Stimulated activated CD8-positive, alpha-beta memory T cell treated with anti-CD3 and anti-CD28 coated beads, Interleukin-15, amount 100 ng/mL, for 24 hours (primary cell): ENCODE measurements around the gene RAD21L1.

Experiments used
- DNase-seq: peaks from one replicate; pipeline ENCODE4 v3.0.0-alpha.2; 2020; ENCODE audit warnings: low read depth

Gene RAD21L1

DNA sequence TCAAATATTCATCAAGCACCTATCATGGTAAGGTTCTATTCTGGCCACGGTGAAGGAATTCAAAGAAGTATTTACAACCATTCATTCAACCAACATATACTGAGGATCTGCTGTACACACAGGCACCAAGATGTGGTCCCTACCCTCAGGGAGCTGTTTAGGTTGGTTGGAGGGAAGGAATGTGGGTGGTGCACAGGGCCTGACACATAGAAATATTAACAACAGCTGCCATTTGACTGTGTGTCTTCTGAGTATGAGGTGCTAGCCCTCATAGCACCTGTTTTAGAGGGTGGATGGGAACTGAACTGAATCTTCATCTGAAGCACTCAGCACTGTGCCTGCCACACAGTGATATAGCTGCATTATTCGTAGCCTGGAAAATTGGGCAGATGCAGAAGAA lies 47.5 kb downstream of the RAD21L1 start:
- no peak for DNase-seq

DNA sequence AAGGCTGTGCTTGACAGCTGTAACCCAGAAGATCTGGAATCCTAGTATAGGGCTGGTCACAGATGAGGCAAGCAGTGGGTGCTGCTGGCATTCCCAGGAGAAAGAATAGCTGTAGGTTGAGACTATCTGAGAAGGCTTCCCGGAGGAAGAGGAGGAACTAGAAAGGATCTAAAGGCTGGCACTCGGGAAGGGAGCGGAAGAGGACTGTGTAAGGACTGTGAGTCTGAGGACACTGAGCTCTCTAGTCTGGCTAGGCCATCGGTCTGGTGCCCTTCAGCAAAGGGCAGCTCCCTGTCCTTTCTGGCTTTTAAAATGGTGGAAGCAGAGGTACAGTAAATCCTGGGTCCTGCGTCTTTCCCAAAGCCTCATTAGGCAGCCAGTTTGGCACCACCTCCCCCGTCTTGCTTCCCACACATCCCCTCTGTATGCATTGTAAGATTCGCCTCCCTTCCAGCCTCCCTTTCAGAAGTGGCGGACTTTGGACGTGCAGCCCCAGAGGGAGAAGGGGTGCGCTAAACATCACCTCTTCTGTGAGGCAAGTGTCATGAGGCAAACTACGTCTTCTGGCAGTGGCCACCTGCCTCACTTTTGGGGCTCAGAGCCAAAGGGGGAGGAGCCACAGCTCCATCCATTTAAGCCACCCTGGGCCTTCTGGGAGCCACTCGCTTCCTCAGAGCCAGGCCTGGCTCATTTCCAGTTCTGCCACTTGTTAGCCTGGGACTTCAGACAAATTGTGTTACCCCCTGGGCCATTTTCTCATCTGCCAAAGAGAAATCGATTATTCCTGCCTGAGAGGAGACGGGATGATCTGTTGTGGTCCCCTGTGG lies 48.9 kb downstream of the RAD21L1 start:
- no peak for DNase-seq

DNA sequence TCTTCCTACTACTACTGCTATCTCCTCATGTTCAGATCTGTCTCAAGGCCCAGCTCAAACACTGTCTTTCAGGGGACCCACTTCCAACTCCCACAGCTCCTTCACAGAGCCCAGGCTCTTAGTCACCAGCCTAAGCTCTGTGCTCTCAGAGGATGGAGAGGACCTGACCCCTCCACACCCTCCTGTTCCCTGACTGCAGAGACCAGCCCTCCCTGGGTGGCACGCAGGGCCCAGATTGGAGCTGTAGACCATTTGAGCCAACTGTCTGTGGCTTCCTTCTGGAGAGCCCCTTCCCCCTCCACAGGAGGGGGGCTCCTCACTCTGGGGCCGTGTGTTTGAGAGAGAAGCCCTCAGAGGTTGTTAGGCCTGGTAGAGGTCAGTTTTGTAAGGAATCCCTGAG lies 50.1 kb downstream of the RAD21L1 start:
- DNase-seq = no peak

DNA sequence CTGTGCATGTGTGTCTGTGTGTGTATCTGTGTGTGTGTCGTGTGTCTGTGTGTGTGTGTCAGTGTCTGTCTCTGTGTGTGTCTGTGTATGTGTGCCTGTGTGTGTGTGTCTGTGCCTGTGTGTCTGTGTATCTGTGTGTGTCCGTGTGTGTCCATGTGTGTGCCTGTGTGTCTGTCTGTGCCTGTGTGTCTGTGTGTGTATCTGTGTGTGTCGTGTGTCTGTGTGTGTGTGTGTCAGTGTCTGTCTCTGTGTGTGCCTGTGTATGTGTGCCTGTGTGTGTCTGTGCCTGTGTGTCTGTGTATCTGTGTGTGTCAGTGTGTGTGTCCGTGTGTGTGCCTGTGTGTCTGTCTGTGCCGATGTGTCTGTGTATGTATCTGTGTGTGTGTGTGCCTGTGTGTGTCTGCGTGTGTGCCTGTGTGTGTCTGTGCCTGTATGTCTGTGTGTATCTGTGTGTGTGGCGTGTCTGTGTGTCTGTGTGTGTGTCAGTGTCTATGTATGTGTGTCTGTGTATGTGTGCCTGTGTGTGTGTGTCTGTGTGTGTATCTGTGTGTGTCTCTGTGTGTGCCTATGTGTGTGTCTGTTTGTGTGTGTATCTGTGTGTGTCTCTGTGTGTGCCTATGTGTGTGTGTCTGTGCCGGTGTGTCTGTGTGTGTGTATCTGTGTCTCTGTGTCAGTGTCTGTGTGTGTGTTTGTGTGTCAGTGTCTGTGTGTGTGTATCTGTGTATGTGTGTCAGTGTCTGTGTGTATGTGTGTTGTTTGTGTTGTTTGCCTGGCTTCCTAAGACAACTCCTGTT lies 51.9 kb downstream of the RAD21L1 start:
- DNase-seq = no peak

DNA sequence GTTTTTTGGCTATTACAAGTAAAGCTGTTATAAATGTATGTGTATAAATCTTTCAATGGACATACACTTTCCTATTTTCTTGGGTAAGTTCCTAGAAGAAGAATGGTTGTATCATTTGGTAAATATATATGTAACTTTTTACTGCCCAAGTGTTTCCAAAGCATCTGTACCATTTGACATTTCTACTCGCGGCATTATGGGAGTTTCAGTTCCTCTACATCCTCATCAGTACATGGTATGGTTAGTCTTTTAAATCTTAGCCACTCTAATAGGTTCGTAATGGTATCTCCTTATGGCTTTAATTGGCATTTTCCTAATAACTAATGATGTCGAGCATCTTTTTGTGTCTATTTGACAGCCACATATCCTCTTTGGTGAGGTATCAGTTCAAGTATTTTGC lies 53.1 kb downstream of the RAD21L1 start:
- DNase-seq = no peak

DNA sequence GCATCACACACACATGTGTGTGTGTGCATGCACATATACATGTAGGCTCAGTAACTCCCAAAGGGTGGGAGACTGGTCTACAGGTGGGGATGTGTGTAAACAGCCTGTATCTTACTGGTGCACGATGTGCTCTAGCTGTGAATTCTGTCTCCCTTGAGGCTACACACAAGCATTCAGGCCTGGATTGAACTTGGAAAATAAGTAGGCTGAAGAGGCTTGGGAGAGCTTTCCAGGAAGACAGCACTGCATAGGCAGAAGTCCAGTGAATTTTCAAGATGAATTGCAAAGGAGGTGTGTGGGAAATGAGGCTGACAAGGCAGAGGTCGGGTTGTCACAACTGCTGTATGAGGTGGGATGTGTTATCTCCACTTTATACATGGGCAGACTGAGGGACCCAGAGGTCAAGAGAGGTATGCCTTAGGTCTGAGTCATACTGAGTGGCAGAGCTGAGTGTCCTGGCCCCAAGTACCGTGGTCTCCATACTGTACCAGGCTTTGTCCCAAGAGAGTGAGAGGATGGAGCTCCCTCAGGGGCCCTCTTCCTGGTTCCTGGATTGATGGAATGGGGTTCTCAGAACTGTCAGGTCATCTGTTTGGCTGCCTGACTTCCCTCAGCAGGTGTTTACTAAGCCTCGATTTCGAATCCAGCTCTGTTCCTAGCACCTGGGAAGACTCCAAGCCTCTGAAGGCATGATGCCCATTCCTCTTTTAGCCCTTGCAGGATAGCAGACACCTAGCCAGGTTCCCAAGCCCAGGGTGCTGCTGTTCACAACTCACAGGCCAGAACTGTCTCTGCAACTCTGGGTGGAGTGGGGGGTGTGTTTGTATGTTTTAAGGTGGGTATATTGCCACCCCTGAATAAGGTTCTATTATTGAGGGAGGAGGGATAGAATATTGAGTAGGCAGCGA lies 54.6 kb downstream of the RAD21L1 start:
- no peak for DNase-seq

DNA sequence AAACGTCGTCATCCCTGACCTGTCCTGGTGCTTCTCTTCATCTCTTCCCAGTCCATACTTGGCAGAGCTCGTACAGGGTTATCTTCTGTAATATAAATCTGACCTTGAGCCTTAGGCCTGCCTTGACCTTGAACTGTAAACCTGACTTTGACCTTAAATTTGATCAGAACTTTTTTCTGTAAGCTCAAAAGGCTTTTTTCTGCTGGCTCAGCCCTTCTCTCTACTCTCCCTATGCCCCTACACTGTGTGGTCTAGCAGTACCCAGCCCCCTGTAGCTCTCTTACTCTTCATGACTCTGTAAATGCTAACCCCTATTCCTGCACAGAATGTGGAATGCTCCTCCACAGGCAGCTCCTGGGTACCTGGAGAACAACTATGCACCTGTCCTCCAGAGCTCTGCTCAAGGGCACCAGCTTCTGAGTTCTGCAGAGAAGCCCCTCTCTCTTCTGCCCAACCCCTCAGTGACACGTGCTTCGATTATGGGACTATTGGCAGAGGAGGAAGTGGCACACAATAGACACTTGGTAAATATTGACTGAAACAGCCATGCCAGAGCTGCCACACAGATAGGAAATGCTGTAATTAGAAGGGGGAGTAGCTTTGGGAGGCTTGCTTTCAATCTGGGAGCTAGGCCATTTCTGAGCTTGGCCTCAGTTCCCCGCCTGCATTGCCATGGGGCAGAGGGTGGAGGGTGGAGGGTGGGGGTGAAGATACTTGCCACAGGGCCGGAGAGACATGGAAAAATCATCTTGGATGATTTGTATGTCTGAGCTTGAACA lies 55.6 kb downstream of the RAD21L1 start:
- DNase-seq = no peak

DNA sequence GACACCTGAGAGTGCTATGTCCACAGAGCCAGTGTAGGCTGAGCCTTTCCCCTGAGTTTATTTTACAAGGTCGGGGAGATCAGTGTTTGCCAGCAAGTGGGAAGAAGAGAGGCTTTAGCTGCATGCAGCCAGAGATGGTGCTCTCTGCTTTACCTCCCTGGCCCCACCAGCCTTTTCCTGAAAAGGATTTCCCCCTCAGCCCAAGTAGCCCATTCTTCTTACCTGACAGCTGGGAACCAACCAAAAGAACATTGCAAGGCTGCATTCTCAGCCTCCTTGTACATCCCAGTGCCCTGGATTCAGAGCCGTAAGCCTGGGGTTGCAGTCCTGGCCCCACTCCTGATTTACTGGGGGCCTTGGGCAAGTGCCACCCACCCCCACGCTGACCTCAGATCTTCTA lies 57.1 kb downstream of the RAD21L1 start:
- DNase-seq = no peak

DNA sequence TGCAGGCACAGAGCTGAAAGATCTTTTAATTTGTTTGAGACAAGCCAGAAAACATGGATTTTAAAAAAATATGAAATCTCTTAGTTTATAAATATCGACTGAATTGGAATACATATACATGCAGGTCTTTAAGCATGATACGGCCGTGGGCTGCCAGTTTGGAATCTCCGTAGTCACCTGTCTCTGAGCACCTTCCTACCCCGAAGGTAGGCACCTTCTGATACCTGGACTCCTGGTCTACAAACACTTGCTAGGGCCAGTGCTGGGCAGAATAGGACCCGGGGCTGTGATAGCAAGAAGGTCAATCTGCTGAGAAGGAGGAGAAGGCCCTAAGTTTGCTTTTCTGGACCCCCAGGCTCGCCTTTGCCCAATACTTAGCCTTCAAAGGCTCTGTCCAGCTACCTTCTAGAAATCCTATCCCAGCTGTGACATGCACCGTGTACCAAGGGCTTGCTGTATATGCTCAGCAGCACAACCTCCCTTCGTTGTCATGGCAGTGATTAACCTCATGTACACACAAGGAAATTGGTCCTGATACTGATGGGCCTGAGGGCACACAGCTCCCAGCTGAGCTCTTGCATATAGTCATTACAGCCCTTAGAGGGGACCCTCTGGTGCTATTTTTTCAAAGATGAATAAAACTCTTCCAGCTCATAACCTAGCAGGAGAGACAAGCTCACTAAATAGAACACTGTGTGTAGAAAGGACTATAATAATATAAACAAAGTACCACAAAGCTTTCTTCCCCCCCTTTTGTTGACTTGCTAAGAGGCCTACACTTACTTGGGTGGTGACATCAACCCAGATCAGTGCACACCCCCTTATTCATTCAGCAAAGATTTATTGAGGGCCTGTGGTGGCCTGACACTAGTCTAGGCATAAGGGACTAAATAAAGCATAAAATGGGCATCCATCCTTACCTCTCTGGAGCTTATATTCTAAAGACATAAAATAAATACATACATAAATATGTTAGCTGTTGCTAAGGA lies 58.0 kb downstream of the RAD21L1 start:
- DNase-seq = no peak

DNA sequence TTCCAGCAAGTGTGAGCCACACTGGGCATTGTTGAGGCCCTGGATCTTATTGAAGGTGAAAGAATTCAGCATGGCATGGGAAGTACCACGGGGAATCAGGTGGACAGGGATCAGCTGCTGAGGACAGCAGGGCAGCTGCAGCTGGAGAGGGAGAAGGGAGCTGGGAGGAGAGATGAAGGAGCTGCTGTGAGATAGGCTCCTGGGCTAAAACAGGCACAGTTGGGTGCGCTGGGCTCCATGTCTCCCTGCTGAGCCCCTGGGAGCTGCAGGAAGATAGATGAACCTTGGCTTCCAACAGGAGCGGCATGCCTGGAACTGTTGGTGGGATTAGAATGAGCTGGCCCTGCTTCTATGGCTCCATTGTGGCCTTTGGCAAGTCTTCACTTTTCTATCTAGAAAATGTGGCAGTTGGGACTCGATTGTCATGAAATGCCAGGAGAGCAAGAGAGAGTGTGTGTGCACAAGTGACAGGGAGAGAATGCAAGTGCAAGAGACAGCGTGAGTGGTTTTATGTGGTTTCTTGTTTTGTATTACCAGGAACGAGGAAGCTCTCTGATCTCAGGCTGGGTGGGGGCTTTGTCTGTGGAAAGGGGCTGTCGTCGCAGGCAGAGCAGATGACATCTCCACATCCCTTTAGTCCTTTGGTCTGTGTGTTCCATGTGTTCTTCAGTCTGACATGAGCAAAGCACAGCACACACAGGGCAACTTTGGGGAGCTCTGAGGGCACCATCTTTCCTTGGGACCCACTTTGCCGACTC lies 60.6 kb downstream of the RAD21L1 start:
- DNase-seq = no peak

DNA sequence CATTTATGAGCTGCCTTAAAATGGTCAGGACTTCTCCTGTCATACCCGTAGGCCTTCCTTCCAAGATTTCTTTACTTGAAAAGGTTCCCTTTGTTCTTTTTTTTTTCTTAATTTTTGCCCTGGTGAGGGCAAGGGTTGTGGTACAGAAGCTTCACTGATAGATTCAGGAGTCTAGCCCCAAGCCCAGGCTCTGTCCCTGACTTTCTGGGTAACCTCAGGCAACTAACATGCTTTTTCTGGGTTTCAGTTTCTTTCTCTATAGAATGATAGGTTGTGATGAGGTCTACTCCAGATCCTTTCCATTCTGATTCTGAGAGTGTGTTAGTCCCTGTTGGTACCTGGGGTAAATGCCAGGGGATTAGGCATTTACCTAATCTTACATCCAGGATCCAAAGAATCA lies 61.5 kb downstream of the RAD21L1 start:
- no peak for DNase-seq

DNA sequence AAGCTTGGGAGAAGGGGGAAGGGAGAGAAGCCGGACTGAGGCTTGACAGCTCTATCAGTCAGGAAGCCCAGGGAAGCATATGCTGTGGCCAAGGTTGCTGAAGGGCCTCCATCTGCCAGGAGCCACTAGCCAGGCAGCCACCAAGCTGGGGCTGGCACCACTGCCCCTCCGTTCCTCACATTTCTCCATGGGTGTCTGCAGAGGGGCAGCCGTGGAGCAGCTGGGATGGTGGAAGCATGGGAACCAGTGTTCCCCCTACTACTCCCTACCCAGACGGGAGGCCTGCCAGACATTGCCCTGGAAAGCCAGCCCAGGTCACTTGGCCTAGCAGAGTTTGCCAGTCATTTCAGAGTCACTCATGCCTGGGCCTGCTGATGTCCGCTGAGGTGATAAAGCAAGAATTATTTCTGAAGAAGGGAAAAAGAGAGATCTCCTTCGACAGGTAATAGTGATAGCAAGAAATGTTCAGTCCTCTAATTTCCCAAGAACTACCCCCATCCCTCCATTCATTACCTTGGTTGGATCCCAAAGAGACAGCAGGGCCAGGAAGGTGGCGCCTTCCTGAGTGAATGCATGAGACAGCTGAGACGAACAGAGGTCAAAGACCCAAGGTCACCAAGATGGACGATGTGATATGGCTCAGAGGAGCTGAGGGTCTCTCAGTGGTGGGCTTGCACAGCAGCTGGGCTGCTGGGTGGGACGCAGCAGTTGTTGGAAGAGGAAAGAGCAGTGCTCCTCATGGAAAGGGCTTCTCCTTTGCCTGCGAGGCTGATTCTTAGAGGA lies 62.1 kb downstream of the RAD21L1 start:
- no peak for DNase-seq

DNA sequence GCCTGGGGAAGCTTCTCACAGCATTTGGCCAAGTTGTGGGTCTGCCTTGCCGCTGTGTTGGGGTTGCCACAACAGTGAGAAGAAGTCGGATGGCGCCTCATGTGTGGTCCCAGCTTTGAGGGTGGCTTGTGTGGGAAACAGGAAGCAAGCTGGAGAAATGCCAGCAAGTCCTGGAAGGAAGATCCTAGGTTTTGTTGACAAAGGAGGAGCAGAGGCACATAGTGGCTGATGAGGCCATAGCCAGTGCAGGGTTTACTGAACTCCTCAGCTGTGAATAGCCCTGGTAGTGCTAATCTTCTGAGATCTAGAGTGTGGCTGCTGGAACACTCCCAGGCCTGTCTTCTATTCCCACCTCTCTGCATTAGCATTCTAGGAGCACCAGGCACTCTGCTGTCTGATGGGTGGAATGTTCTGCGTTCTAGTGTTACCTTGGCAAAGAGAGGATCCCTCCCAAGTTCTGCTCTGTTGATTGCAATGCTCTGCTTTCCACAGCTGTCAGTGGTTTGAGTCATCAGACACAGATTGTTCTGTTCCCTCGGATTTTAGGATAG lies 65.4 kb downstream of the RAD21L1 start:
- no peak for DNase-seq

DNA sequence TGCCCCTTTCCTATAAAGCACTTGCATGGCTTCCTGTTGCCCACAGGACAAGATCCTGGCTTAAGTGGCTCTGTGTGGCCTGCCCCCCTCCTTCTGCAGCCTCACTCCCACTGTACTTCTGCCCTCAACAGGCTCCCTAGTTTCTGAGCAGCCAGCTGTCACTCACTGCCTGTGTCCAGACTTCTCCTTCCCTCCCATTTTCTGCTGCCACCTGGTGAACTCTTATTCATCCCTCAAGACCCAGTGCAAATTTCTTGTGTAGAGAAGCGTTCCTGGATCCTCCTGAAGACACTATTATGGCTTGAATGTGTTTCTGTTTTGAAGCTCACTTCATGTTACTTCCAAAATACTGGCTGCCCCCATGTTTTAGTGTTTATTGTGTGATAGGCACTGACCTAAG lies 66.8 kb downstream of the RAD21L1 start:
- DNase-seq = no peak

DNA sequence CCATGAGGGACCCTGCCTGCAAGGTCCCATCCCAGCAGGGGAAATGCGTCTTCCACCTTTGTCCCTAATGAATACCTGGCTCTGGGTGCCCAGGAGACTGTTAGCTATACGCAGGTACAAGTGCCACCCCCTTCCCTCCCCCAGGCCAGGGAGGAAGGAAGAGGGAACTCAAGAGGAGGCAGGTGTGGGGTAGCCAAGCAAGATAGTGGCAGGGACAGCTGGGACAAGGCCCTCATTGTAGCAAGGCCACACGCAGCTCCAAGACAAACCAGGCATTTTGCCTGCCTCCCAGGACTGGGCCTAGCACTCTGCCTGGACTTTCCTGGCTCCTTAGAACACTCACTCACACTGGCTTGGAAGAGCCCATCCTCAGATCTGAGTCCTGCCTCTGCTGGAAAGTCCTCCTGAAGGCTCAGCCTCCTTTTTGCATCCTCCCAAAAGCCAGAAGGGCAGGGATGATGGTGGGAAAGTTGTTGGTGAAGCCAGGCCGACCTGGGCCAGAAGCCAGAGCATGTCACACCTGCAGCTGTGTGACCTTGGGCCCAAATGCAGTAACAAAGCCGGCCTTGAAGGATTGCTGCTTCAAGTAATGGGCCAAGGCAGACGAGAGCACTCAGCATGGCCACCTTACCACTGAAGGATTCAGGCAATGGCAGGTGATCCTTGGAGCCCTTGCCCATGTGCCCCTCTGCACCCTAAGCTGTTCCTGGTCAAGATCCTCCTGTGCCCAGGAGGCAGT lies 68.0 kb downstream of the RAD21L1 start:
- DNase-seq = no peak

DNA sequence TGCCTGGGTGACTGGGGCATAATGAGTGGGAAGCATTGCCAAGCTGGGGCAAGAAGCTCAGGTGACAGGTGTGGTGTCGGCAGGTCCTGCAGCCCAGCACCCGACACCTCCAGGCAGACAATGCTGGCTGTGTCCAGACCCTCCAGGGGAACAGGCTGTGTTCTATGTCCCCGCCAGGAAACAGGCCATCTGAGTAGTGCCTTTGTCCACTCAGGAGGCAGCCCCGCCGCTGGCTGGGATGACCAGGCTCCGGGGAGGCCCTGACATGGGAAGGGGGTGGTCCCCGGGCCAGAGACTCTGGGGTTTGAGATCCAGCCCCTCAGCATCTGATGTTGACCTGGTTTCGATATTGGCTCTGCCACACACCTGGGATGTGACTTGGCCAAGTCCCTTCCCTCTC lies 68.7 kb downstream of the RAD21L1 start:
- no peak for DNase-seq

DNA sequence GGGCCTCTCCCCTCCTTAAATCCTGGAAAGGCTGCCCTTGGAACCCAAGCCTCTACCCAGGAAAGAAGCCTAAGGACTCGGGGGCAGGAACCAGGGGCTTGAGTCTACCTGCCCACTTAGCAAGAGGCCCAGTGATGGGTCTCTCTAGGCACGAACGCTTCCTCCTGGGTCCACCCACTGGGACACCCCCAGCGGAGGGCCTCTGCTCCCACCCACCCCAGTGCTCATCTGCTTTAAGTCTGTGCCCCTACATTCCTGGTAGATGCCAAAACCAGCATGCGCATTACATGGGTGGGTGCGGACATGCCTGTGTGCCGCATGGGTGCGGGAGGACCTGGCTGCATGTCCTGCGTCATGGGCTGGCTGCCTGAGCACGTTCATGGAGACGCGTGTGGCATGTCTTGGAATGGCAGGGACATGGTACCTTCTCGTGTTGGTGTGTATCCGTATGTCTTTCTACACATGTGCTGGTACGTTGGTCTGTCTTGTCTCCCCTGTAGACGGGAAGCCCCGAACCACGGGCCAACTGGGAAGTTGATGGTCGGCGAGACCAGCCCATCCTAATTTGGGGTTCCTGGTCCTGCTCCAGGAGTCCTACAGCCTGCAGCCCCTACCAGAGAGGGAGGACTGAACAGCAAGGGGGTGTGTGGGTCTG lies 69.6 kb downstream of the RAD21L1 start:
- no peak for DNase-seq
